B cell (primary cell): ENCODE measurements around the gene B4GALNT3. TPM values are rescaled to one million over a fixed set of nuclear protein-coding genes. Genes with fewer than 3 reads are reported as not detected.

Experiments used
- ATAC-seq: fragments of 200-7000 bp; cut with Tn5 transposase; one replicate; pipeline ENCODE4 v1.10.0; 2021; ENCODE audit warnings: low read depth, mild to moderate bottlenecking, moderate number of reproducible peaks, moderate library complexity
- CTCF ChIA-PET: fragments of 350-600 bp; sonication (Branson Sonifier 250); formaldehyde crosslinking; loops from one replicate; lab custom pipeline; 2021; ENCODE audit warnings: antibody characterized with exemption, inconsistent platforms; lab: Charles Lee
- POLR2A ChIA-PET: fragments of 350-600 bp; sonication (Branson Sonifier 250); formaldehyde crosslinking; loops from one replicate; lab custom pipeline; 2021; ENCODE audit warnings: antibody characterized with exemption; lab: Charles Lee
- DNase-seq: peaks from one replicate; pipeline ENCODE4 v3.0.0; 2013
- H2AFZ ChIP-seq: 2 replicates; pipeline ENCODE4 v1.6.1; 2012; ENCODE audit warnings: mild to moderate bottlenecking, low read depth, low read length; ENCODE audit not compliant: insufficient read depth, poor library complexity, severe bottlenecking
- H3K27ac ChIP-seq, 2 donors: 1 replicate in 1 of 2; 2 replicates in 1 of 2; pipeline ENCODE4 v1.5.1; 2012 to 2013; ENCODE audit warnings: low read length in 2 of 2, mild to moderate bottlenecking in 2 of 2, moderate library complexity in 1 of 2
- H3K27me3 ChIP-seq, 4 experiments: fragments of 200-600 bp in 1 of 4; sonication (generic) in 1 of 4; replicated peaks in 1 of 4; 1 replicate in 2 of 4; 2 replicates in 2 of 4; pipeline versions ENCODE4 v1.6.1 to v1.7.0; 2013 to 2016; ENCODE audit warnings: low read length in 3 of 4, mild to moderate bottlenecking in 2 of 4, mixed read lengths in 1 of 4, moderate library complexity in 1 of 4; ENCODE audit not compliant: insufficient read depth in 4 of 4, control insufficient read depth in 3 of 4; ENCODE audit errors: control extremely low read depth in 1 of 4
- H3K36me3 ChIP-seq, 2 experiments: replicated peaks in 1 of 2; 1 replicate in 1 of 2; 2 replicates in 1 of 2; pipeline versions ENCODE4 v1.6.1 to v1.7.1; 2013; ENCODE audit warnings: low read length in 1 of 2; ENCODE audit not compliant: insufficient read depth in 2 of 2, control insufficient read depth in 1 of 2; ENCODE audit errors: control extremely low read depth in 1 of 2, extremely low read depth in 1 of 2
- H3K4me1 ChIP-seq, 2 donors: fragments of 200-600 bp in 1 of 2; sonication (generic) in 1 of 2; 1 replicate in 1 of 2; 2 replicates in 1 of 2; pipeline versions ENCODE4 v1.5.1 to v1.6.1; 2013 to 2017; ENCODE audit warnings: low read length in 2 of 2; ENCODE audit not compliant: control insufficient read depth in 2 of 2, insufficient read depth in 2 of 2
- H3K4me2 ChIP-seq: replicated peaks from 2 replicates; pipeline ENCODE3; 2012; ENCODE audit warnings: mild to moderate bottlenecking, low read depth, low read length; ENCODE audit not compliant: poor library complexity, severe bottlenecking
- H3K4me3 ChIP-seq, 5 experiments: fragments of 200-600 bp in 1 of 5; sonication (generic) in 1 of 5; 1 replicate in 3 of 5; 2 replicates in 2 of 5; pipeline versions ENCODE4 v1.5.1 to v1.7.0; 2011 to 2016; ENCODE audit warnings: low read length in 4 of 5, mild to moderate bottlenecking in 4 of 5, low read depth in 2 of 5, control low read depth in 1 of 5, moderate library complexity in 1 of 5; ENCODE audit not compliant: insufficient read depth in 1 of 5; ENCODE audit errors: control extremely low read depth in 1 of 5, extremely low read depth in 1 of 5
- H3K79me2 ChIP-seq: fragments of 200-600 bp; sonication (generic); one replicate; pipeline ENCODE4 v1.6.0; 2016; ENCODE audit warnings: low read length; ENCODE audit not compliant: control insufficient read depth, insufficient read depth
- H3K9ac ChIP-seq: fragments of 200-600 bp; sonication (generic); 2 replicates; pipeline ENCODE4 v1.6.1; 2017; ENCODE audit warnings: mild to moderate bottlenecking, low read length, moderate library complexity
- H3K9me3 ChIP-seq, 3 donors: one replicate each; pipeline versions ENCODE4 v1.6.1 to v1.7.1; 2013; ENCODE audit warnings: low read length in 2 of 3; ENCODE audit not compliant: control insufficient read depth in 2 of 3, insufficient read depth in 1 of 3; ENCODE audit errors: control extremely low read depth in 1 of 3
- H4K20me1 ChIP-seq: 2 replicates; pipeline ENCODE4 v1.6.0; 2012; ENCODE audit warnings: mild to moderate bottlenecking, low read length; ENCODE audit not compliant: insufficient read depth, control insufficient read depth, poor library complexity, severe bottlenecking
- H3K27ac Mint-ChIP-seq: one replicate; pipeline ENCODE4 v1.8.0; 2021; ENCODE audit warnings: mixed read lengths
- H3K27me3 Mint-ChIP-seq: one replicate; pipeline ENCODE4 v1.8.0; 2021; ENCODE audit warnings: mixed read lengths
- H3K4me1 Mint-ChIP-seq: one replicate; pipeline ENCODE4 v1.8.0; 2021; ENCODE audit warnings: mixed read lengths
- H3K4me3 Mint-ChIP-seq: one replicate; pipeline ENCODE4 v1.8.0; 2021; ENCODE audit warnings: mixed read lengths
- H3K9me3 Mint-ChIP-seq: one replicate; pipeline ENCODE4 v1.8.0; 2022; ENCODE audit warnings: mixed read lengths; ENCODE audit not compliant: insufficient read depth
- CTCF ChIP-seq: fragments of 200-600 bp; IDR thresholded peaks from one replicate; pipeline ENCODE4 v1.8.0; 2022; ENCODE audit warnings: antibody characterized with exemption, mild to moderate bottlenecking
- EZH2 ChIP-seq: IDR thresholded peaks from 2 replicates; pipeline ENCODE4 v1.6.1; 2012; ENCODE audit warnings: borderline replicate concordance, low read depth, mild to moderate bottlenecking, moderate library complexity, low read length; ENCODE audit not compliant: insufficient read depth, poor library complexity, severe bottlenecking
- WGBS: methylation state at CpG from one replicate; pipeline ENCODE4 v1.1.5; 2013; ENCODE audit warnings: missing lambda C conversion rate; ENCODE audit not compliant: insufficient coverage; 5-methylcytosine and 5-hydroxymethylcytosine counted together
- intact Hi-C: fragments of 100-400 bp; cut with micrococcal nuclease; formaldehyde crosslinking; loops from one replicate; pipeline ENCODE4 v1.10.0; 2022
- polyA plus RNA-seq: library from polyadenylated mRNA; depleted of rRNA; stranded (reverse); fragments of >200 nt; gene quantifications from 2 replicates; pipeline ENCODE4 v1.2.3, GENCODE V29; 2012
- total RNA-seq, 2 donors: library from RNA; stranded (reverse); fragments of 120-200 nt in 1 of 2; gene quantifications; 1 replicate in 1 of 2; 2 replicates in 1 of 2; pipeline versions ENCODE4 v1.2.3 to v1.2.4, GENCODE V29; 2013 to 2022

B4GALNT3 gene
- total and polyA plus RNA-seq, 2 donors (not counting 1 experiment from before 2014, with no cell fraction given) = 0.25 TPM; not detected in 1

- Histone ChIP-seq H3K27me3 (peaks cover 0 to 2% (median 0%) of the 10 kb centered on the region in 4 experiments), H4K20me1 (no peaks in the 10 kb centered on the region), H3K36me3 (no peaks in the 10 kb centered on the region), H3K9me3 (peaks cover 0 to 4% (median 0%) of the 10 kb centered on the region in 3 donors), H2AFZ (no peak overlapping the region), H3K27ac (no peak overlapping the region), H3K4me3 (no peak overlapping the region), H3K4me2 (no peak overlapping the region), H3K4me1 (no peaks in the 10 kb centered on the region), H3K79me2 (no peaks in the 10 kb centered on the region), H3K9ac (no peak overlapping the region)
- 91% methylated on average over 9 of the region's 9 CpGs for WGBS
- DNase-seq (no peak), ATAC-seq (no peak)
- Mint-ChIP-seq H3K27me3 (peaks cover 32% of the 10 kb centered on the region), H3K27ac (no peak overlapping the region), H3K4me3 (no peak overlapping the region), H3K4me1 (no peaks in the 10 kb centered on the region), H3K9me3 (peaks cover 5% of the 10 kb centered on the region)
- TF ChIP-seq EZH2 = no peak
- TF ChIP-seq CTCF = no peak
- ChIA-PET POLR2A (no interaction called here), CTCF (no interaction called here)
- intact Hi-C loops = no loop called here
These were observed 37.9 kb downstream of the B4GALNT3 start for GRCh38 chr12:497501-498160.

- no peaks in the 10 kb centered on the region for H3K9me3 ChIP-seq
- Mint-ChIP-seq H3K4me1 (no peaks in the 10 kb centered on the region), H3K9me3 (no peaks in the 10 kb centered on the region), H3K4me3 (no peak overlapping the region), H3K27ac (no peak overlapping the region), H3K27me3 (peaks cover 38% of the 10 kb centered on the region)
- H3K79me2 ChIP-seq = no peaks in the 10 kb centered on the region
- DNase-seq (no peak), ATAC-seq (no peak)
- no peak overlapping the region for H3K4me3 ChIP-seq
- no peaks in the 10 kb centered on the region for H4K20me1 ChIP-seq
- H2AFZ ChIP-seq = no peak overlapping the region
- TF ChIP-seq CTCF = no peak
- TF ChIP-seq EZH2 = no peak
- no peaks in the 10 kb centered on the region for H3K4me1 ChIP-seq
- H3K27ac ChIP-seq = no peak overlapping the region
- peaks cover 0 to 3% (median 0%) of the 10 kb centered on the region in 4 experiments for H3K27me3 ChIP-seq
- CTCF ChIA-PET = no interaction called here
- POLR2A ChIA-PET = no interaction called here
- H3K4me2 ChIP-seq = no peak overlapping the region
- 95% methylated on average over 6 of the region's 8 CpGs for WGBS
- intact Hi-C loops = no loop called here
- no peaks in the 10 kb centered on the region for H3K36me3 ChIP-seq
- no peak overlapping the region for H3K9ac ChIP-seq
These were observed 40.2 kb downstream of the B4GALNT3 start for GRCh38 chr12:499837-500458.
